GM12864 (cell line): ENCODE results near the gene PPP6R3.

ENCODE experiments used
- DNase-seq: peaks from one replicate; pipeline ENCODE4 v3.0.0-alpha.2; 2011; ENCODE audit warnings: low read depth
- H3K4me3 ChIP-seq: 2 replicates; pipeline ENCODE4 v1.5.1; 2011; ENCODE audit warnings: mild to moderate bottlenecking, low read depth, low read length, control low read depth
- CTCF ChIP-seq: IDR thresholded peaks from 2 replicates; pipeline ENCODE4 v1.5.1; 2011; ENCODE audit warnings: low read depth, mild to moderate bottlenecking, moderate library complexity, low read length, control low read depth, inconsistent platforms; ENCODE audit errors: missing control alignments

The PPP6R3 gene

GRCh38 chr11:68460741-68461574 is at the start of gene PPP6R3:
TSS of gene PPP6R3 (plus strand) at chr11:68460752. CDS start at chr11:68537665, 76,913 bp downstream.
- peak within 1 kb of the TSS; percentile 79 for H3K4me3 ChIP-seq
- DNase-seq: no peak
- TF ChIP-seq CTCF: no peak

- TF ChIP-seq CTCF: no peak
- H3K4me3 ChIP-seq: no peak overlapping the region
- DNase-seq: no peak
These were observed 49.0 kb upstream of the PPP6R3 start for GRCh38 chr11:68411501-68411991.

GRCh38 chr11:68412593-68413475 is 47.7 kb upstream of the PPP6R3 start:
- TF ChIP-seq CTCF: no peak
- peak; percentile 64 for DNase-seq
- H3K4me3 ChIP-seq: no peak overlapping the region

GRCh38 chr11:68413591-68413999 is 47.0 kb upstream of the PPP6R3 start:
- TF ChIP-seq CTCF: no peak
- no peak for DNase-seq
- no peak overlapping the region for H3K4me3 ChIP-seq

- DNase-seq: no peak
- no peak overlapping the region for H3K4me3 ChIP-seq
- no peak for TF ChIP-seq CTCF
These were observed 45.9 kb upstream of the PPP6R3 start for GRCh38 chr11:68414496-68415221.

- no peak for TF ChIP-seq CTCF
- DNase-seq: no peak
- no peak overlapping the region for H3K4me3 ChIP-seq
These were observed 44.4 kb upstream of the PPP6R3 start for GRCh38 chr11:68416070-68416578.
